Neural progenitor cell (in vitro differentiated cells): ENCODE results near the gene FGFBP3.

Source experiments
- EZH2phosphoT487 ChIP-seq: fragments of 200-600 bp; sonication (generic); IDR thresholded peaks from 2 replicates; pipeline ENCODE4 v1.6.1; 2017; ENCODE audit warnings: antibody characterized with exemption
- TF ChIP-seq, protein P1 (sequence below): fragments of 200-600 bp; sonication (generic); IDR thresholded peaks from 2 replicates; pipeline ENCODE4 v1.5.1; 2017; ENCODE audit warnings: antibody characterized with exemption, mild to moderate bottlenecking

DNA sequence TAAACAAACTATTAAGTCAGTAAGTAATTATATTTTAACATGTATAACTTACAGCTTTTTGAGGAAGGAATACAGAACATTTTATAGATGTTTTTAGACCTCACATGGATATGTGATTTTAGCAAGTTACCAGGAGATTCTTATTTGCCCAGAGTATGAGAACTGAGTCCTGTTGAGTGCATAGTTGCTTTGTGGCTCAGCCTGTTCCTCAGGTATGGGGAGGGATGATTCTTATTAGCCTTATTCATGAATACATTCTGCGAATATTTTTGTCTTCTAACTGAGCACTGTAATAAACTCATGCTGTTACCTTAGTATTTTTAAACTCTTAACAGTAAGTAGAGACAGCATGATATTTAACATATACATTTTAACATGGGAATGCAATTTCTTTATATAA lies 32.1 kb upstream of the FGFBP3 start:
- TF ChIP-seq EZH2phosphoT487: no peak
- TF ChIP-seq, protein P1, sequence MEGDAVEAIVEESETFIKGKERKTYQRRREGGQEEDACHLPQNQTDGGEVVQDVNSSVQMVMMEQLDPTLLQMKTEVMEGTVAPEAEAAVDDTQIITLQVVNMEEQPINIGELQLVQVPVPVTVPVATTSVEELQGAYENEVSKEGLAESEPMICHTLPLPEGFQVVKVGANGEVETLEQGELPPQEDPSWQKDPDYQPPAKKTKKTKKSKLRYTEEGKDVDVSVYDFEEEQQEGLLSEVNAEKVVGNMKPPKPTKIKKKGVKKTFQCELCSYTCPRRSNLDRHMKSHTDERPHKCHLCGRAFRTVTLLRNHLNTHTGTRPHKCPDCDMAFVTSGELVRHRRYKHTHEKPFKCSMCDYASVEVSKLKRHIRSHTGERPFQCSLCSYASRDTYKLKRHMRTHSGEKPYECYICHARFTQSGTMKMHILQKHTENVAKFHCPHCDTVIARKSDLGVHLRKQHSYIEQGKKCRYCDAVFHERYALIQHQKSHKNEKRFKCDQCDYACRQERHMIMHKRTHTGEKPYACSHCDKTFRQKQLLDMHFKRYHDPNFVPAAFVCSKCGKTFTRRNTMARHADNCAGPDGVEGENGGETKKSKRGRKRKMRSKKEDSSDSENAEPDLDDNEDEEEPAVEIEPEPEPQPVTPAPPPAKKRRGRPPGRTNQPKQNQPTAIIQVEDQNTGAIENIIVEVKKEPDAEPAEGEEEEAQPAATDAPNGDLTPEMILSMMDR: no peak
